Inflammatory macrophage (primary cell): ENCODE measurements around the gene CDRT15L2.
A peak's percentile ranks its signal among the peaks of the same experiment; 100 is the strongest.
"Not testable (repeated sequence)": the region's sequence is repeated elsewhere in the genome, so short reads cannot be mapped to it uniquely, and the experiment has no call there.

Source experiments
- DNase-seq, 2 donors: peaks; one replicate each; pipeline ENCODE4 v3.0.0-alpha.2; 2020 to 2022
- total RNA-seq, 18 experiments: gene quantifications; one replicate each; lab custom pipeline; 2026; ENCODE audit warnings: mixed read lengths in 6 of 18, inconsistent platforms in 2 of 18; lab: John Stamatoyannopoulos, UW

The CDRT15L2 gene
- total RNA-seq: 0 to 0.06 (median 0) reads per million in 18 experiments

- not testable (repeated sequence) for DNase-seq
Observed at GRCh38 chr17:20579424-20579823, at the start of gene CDRT15L2. Gene CDRT15L2, plus strand, starts transcription at chr17:20579724. Its CDS starts 20 bp downstream, at chr17:20579744.

DNA sequence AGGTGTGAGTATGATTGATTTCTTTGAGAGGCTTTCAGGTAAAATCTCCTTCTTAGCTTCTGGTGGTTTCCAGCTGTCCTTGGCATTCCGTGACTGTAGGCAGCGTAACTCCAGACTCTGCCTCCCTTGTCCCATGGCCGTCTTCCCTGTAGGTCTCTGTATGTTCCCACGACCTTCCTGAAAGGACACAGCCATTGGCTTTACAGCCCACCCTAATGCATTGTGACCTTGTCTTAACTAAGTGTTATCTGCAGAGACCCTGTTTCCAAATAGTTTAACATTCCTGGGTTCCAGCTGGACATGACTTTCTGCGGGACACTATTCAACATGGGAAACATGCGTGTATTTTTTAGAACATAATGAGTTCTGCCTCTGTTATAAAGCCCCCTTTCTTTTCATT lies 49.4 kb upstream of the CDRT15L2 start:
- not testable (repeated sequence) for DNase-seq

DNA sequence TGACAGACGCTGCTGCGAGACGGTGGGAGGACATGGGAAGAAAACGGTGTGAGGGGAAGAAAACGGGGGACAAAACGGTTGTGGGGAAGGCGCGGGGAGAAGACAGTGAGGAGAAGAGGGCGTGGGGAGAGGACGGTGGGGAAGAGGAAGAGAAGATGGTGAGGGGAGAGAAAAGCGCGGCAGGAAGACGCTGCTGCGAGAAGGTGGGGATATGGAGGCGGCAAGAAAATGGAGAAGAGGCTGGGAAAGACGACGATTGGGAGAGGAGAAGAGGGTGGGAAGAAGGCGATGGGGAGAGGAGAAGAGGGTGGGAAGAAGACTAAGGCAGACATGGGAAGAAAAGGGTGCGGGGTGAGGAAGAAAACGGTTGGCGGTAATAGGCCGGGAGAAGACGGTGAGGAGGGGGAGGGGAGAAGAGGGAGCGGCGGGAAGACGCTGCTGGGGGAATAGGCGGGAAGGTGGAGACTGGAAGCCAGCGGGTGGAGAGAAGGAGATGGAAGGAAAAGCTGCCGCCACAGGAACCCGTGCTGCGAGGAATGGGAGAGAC lies 46.9 kb upstream of the CDRT15L2 start:
- DNase-seq: not testable (repeated sequence)

DNA sequence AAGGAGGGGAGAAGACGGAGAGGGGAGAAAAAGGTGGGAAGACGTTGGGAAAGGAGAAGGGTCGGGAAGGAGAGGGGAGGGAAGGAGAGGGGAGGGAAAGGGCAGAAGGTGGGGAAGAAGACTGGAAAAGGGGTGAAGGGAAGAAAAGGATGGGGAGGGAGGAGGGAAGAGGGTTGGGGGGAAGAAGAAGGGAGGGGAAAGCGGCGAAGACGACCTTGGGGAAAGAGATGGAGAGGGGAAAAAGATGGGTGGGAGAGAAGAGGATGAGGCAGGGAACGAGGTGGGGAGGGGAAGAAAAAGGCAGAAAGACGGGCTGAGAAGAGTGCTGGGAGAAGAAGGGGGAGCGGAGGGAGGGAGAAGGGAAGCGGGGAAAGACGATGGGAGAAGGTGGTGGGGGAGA lies 46.3 kb upstream of the CDRT15L2 start:
- DNase-seq: not testable (repeated sequence)

DNA sequence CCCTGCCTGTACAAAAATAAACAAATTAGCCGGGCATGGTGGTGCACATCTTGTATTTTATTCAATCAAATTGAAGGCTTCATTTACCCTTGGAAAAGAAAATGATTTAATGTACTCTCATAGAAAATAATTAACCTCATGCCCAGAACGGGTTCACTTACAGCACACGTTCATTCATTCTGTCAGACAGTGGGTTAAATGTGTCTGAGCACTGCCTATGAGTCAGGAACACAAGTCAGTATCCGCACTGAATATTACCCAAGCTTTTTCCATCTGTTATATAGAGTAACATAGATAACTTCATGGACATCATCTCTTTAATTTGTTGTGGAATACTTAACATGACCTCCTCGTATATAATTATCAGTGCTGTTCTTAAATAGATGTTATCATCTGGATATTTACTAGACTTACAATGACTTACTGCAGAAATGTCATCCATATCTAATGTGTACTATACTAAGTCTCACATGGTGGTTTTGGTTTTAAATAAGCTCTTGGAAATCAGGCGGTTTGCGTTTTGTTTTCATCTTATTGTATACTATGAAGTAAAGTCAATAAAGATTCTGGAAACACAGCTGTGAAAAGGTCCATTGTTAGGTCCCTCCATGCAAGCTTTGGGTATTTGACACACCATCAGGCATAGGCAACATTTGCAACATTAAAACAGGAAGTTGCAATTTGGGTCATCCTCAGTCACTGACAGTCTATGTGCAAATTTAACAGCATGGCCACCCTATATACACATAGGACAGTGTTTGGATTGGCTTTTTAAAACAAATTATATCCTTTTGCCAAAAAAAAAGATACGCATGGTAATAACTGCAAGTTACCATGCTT lies 44.6 kb upstream of the CDRT15L2 start:
- peak; percentile 43 to 56 for DNase-seq

DNA sequence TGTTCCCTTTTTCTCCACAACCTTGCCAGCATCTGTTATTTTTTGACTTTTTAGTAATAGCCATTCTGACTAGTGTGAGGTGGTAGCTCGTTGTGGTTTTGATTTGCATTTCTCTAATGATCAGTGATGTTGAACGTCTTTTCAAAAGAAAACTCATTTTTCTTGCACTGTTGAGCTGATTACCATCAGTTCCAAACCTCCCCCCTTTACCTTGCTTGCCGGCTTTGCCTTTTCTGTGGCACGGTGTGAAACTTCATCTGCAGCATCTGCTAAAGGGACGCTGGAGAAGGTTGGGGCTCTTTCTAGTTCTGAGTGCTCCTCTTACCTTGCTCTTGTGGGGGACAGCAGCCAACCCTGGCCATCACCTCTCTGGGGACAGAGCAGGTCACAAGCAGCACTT lies 39.1 kb upstream of the CDRT15L2 start:
- DNase-seq: not testable (repeated sequence)

- DNase-seq: peak; percentile 3 to 46
Observed at GRCh38 chr17:20540865-20541264, 38.7 kb upstream of the CDRT15L2 start.

- DNase-seq: peak; percentile 34 to 58
Observed at GRCh38 chr17:20541853-20542546, 37.5 kb upstream of the CDRT15L2 start.

DNA sequence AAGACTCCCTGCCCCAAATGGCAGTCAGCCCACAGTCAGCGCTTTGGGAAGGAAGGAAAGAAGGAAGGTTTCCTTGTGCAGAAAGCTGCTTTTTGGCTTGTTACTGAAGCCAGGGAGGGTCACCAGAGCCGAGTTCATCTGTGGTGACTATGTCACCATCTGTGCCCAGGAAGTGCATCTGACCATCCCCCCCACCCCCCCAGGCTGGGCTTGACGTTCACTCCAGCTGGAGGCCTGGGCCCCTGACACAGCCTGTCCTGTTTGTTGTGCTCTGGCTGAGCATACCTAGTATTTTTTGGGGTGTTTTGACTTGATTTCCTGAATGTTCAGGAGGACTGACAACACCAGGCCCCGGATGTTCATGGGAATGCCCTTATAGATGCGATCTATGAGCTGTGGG lies 31.6 kb upstream of the CDRT15L2 start:
- DNase-seq: not testable (repeated sequence)

- DNase-seq: not testable (repeated sequence)
Observed at GRCh38 chr17:20552920-20553319, 26.6 kb upstream of the CDRT15L2 start.

DNA sequence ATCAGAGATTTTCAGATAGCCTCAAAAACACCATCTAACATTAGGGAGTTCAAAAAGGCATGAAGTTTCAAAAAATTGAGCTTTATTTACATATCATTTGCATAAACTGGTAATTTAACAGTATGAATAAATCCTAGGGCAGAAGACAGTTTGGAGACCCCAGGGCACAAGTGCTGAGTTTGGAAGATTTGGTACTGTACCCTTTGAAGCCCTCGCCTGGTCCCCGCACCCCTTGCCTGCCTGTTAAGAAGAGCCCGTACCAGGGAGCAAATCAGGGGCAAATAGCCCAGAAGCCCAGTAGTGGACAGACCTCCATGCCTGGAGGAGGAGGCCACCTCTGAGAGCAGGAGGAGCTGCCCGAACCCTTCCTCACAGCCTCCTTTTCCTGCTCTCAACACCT lies 24.8 kb upstream of the CDRT15L2 start:
- not testable (repeated sequence) for DNase-seq

- DNase-seq: not testable (repeated sequence)
Observed at GRCh38 chr17:20555135-20556010, 24.2 kb upstream of the CDRT15L2 start.

GRCh38 chr17:20558096-20558495 lies 21.4 kb upstream of the CDRT15L2 start:
- not testable (repeated sequence) for DNase-seq

DNA sequence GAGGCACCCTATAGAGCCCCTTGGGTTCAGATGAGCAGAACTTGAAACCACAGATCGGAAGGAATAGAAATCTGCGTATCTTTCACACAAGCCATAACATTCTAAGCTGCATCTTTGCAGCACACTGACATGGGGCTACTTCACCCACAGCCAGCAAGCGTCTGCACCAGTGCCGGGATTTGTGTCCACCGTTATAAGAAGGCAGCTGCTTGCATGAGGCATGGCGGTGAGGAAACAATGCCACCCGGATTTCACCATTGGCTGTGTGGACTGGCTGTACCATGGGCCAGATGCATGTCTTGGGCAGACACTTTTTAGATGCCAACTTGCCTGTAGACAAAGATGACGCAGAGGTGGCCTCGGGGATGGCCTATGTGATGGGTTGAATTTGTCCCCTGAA lies 20.5 kb upstream of the CDRT15L2 start:
- DNase-seq: not testable (repeated sequence)

DNA sequence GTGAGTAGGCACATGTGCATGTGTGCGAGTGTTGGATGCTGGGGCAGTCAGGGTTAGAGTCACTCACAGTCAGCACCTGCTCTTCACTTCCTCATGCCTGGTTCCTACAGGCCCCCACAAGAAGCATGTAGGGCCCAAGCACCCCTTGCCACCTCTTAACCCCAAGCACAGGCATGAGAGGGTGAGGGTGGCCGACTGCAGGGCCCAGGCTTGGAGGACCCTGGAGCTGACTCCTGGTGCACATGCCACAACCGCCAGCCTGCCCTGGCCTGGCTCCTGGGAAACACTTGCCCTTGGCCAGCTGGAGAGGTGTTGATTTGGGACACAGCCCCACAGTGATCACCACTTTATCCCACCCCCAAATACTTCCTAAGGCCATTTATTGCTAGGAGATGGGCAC lies 16.9 kb upstream of the CDRT15L2 start:
- no peak for DNase-seq

DNA sequence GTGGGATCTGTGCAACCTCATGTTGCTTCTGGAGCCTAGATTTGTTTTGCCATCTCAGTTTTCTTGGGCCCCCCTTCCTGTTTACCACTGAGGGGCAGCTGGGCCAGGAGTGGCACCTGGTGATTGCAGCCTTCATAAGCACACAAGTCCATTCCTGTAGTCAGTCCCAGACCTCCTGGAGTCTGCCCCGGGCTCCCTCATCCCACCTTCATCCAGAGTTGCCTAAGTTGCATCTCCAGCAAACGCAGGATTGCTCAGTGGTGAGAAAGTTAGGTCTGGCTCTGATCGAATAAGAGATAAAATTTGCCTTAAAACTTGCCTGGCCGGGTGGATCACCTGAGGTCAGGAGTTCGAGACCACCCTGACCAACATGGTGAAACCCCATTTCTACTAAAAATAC lies 14.3 kb upstream of the CDRT15L2 start:
- DNase-seq: not testable (repeated sequence)

- no peak for DNase-seq
Observed at GRCh38 chr17:20565711-20566110, 13.8 kb upstream of the CDRT15L2 start.

GRCh38 chr17:20566736-20567135 lies 12.8 kb upstream of the CDRT15L2 start:
- DNase-seq: not testable (repeated sequence)

- DNase-seq: not testable (repeated sequence)
Observed at GRCh38 chr17:20567421-20567820, 12.1 kb upstream of the CDRT15L2 start.

DNA sequence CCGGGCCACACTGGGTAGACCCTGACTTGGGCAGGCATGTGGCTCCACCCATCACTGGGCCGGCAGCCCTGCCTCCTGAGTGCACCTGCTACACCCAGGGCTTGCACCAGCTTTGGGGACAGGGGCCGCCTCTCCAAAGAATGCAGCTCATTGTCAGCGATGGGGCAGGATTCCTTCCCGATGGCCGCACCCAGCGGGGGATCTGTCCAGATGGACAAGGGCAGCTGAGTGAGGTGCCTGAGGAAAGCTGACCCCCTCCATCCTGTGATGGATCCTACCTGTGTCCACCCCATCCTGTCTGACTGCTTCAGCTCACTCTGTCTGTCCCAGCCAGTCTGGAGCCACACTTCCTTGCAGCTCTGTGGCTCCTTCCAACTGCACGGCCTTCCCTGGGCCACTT lies 10.9 kb upstream of the CDRT15L2 start:
- not testable (repeated sequence) for DNase-seq

- not testable (repeated sequence) for DNase-seq
Observed at GRCh38 chr17:20571653-20572052, 7.9 kb upstream of the CDRT15L2 start.

DNA sequence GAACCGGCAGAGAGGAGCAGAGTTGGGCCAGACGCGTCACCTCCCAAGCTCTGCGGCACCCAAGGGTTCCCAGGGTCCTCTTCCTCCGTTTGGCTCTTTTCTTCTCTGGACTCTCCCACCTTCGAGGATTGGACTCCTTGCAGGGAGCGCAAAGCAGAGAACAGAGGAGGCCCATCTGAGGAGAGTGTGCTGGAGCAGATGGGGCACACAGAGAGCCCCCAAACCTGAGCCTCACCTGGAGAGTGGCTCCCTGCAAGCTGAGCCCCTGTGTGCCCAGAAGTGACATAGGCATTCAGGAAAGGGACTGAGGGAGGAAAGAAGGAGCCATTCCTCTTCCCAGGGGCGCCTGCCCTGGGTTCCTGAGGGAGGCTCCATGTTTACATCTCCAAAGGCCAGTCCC lies 6.3 kb upstream of the CDRT15L2 start:
- not testable (repeated sequence) for DNase-seq
